SK-N-MC (cell line): Measurements from ENCODE around the gene ZNF224.
"Not testable (repeated sequence)": the region's sequence is repeated elsewhere in the genome, so short reads cannot be mapped to it uniquely, and the experiment has no call there.

Source experiments
- DNase-seq: peaks from one replicate; pipeline ENCODE4 v3.0.0-alpha.2; 2011; ENCODE audit warnings: low read depth, low spot score
- H3K27ac ChIP-seq: fragments of 200-600 bp; sonication (generic); 2 replicates; pipeline ENCODE4 v1.5.1; 2016; ENCODE audit warnings: mixed run types
- H3K36me3 ChIP-seq: fragments of 200-600 bp; sonication (generic); 2 replicates; pipeline ENCODE4 v1.6.1; 2017; ENCODE audit warnings: antibody characterized with exemption, low read length, mixed read lengths; ENCODE audit not compliant: insufficient read depth
- H3K4me3 ChIP-seq: fragments of 200-600 bp; sonication (generic); 2 replicates; pipeline ENCODE4 v1.5.1; 2016
- H3K9ac ChIP-seq: fragments of 200-600 bp; sonication (generic); 2 replicates; pipeline ENCODE4 v1.8.0; 2017; ENCODE audit warnings: mixed run types, mixed read lengths; ENCODE audit not compliant: insufficient read length
- H3K9me3 ChIP-seq: fragments of 200-600 bp; sonication (generic); 2 replicates; pipeline ENCODE4 v1.6.1; 2017; ENCODE audit warnings: low read depth, mild to moderate bottlenecking, antibody characterized with exemption, low read length, moderate library complexity, mixed read lengths
- EZH2 ChIP-seq: fragments of 200-600 bp; sonication (generic); IDR thresholded peaks from one replicate; pipeline ENCODE4 v1.6.1; 2017; ENCODE audit warnings: antibody characterized with exemption
- FOXP2 ChIP-seq: optimal IDR thresholded peaks from 2 replicates; pipeline ENCODE3; 2011; ENCODE audit warnings: mild to moderate bottlenecking, moderate library complexity; ENCODE audit not compliant: insufficient read depth; ENCODE audit errors: extremely low read length, control extremely low read depth
- POLR2AphosphoS5 ChIP-seq: IDR thresholded peaks from 2 replicates; pipeline ENCODE4 v1.6.1; 2012; ENCODE audit warnings: mild to moderate bottlenecking, low read depth, low read length, borderline replicate concordance

The ZNF224 gene

GRCh38 chr19:44113138-44113783 is 19.1 kb downstream of the ZNF224 start, which contains the start of gene ZNF225:
TSS of gene ZNF225 (plus strand) at chr19:44113399. CDS start at chr19:44115828, 2,429 bp downstream.
- H3K27ac ChIP-seq = peak within 1 kb of the TSS; percentile 43; the same call in 1 of the 2 replicates
- peaks cover 7% of the 10 kb centered on the region for H3K9me3 ChIP-seq
- H3K9ac ChIP-seq = peak within 1 kb of the TSS; percentile 80
- DNase-seq = peak; percentile 90
- peak within 1 kb of the TSS; percentile 84 for H3K4me3 ChIP-seq
- TF ChIP-seq POLR2AphosphoS5 (peak; percentile 78), EZH2 (no peak), FOXP2 (peak; percentile 11)
- H3K36me3 ChIP-seq = peaks cover 15% of the 10 kb centered on the region

DNA sequence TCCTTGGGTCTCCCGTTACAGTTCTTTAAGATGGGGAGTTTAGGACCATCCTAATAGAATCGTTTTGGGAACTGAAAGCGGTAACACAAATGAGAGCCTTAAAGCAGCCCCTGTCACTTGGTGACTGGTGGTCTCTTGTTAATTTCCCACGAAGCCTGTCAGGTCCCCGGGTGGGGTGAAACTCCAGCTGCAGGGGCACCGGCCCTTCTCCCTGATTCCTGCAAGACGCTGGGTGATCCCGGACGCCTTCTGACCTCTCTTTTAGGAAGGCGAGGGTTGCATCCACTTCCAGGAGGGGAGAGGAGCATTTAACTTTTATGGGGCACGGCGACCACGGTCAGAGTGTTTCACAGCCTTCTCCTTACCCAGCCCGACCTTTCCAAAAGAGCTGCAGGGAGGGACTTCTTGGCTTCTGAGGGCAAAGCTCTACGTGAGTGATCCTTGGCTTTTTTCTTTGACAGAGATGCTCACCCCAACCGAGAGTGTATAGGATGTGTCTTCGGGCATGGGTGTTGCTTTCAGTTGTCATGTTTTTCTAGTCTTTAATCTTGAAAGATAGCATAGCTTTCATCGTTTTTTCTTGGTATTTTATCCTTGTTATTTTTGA is 19.7 kb downstream of the ZNF224 start:
- Histone ChIP-seq H3K4me3 (peak overlapping the region; percentile 84), H3K27ac (no peak overlapping the region), H3K36me3 (peaks cover 16% of the 10 kb centered on the region), H3K9ac (peak overlapping the region; percentile 80), H3K9me3 (peaks cover 7% of the 10 kb centered on the region)
- no peak for TF ChIP-seq EZH2
- no peak for TF ChIP-seq POLR2AphosphoS5
- no peak for TF ChIP-seq FOXP2
- DNase-seq = no peak

GRCh38 chr19:44121162-44121561 is 27.0 kb downstream of the ZNF224 start:
- H3K4me3 ChIP-seq, H3K27ac ChIP-seq, DNase-seq, H3K9ac ChIP-seq, H3K9me3 ChIP-seq: not testable (repeated sequence)
- H3K36me3 ChIP-seq = peaks cover 47% of the 10 kb centered on the region

GRCh38 chr19:44131955-44132354 is 37.8 kb downstream of the ZNF224 start:
- Histone ChIP-seq H3K27ac (no peak overlapping the region), H3K9me3 (peaks cover 3% of the 10 kb centered on the region; the same call in 1 of the 2 replicates), H3K9ac (no peak overlapping the region), H3K36me3 (peaks cover 46% of the 10 kb centered on the region), H3K4me3 (no peak overlapping the region)
- TF ChIP-seq EZH2 (no peak), POLR2AphosphoS5 (no peak), FOXP2 (no peak)
- DNase-seq = no peak

DNA sequence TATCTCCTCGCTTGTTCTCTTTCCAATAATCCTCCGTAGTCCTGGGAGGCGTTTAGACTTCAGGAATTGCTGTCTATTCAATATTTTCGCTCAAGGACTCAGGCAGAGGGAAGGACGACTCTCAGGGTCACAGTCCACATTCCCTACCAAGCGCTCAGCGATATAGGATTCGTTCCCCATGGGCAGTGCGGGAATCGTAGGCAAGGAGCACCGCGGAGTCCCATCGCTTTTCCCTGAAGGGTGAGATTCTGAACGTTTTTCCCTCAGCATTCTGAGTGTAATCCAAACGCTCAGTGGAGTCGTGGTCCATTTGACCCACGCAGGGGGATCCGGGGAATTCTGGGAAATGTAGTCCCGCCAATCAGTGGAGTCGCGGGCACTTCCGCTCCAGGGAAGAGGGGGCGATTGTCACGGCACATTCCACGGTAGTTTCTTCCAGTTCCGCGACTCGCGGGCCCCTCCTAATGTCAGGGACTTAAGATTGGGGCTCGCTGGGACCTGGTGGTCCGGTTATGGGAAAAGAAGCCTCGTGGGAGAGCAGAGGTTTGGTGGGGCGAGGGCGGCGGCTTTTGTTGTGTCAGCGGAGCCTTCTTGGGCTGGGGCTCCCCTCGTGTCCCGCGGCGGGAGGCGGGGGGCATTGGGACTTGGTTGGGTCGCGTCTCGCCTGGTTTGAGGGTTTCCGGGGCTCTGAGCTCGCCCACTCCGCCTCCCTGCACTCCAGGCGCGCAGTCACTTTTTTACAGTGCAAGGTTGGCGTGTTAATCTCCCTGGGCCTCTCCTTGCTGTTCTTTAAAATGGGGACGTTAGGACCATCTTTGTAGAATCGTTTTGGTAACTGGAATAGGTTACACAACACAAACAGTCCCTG is 47.3 kb downstream of the ZNF224 start, which contains the start of gene ZNF234:
TSS of gene ZNF234 (plus strand) at position 364 of the 868 bp plus-strand sequence. CDS start 3,079 bp downstream, outside the sequence.
- H3K9ac ChIP-seq = peak within 1 kb of the TSS; percentile 82
- H3K9me3 ChIP-seq = no peaks in the 10 kb centered on the region
- H3K27ac ChIP-seq = peak within 1 kb of the TSS; percentile 52; the same call in 1 of the 2 replicates
- TF ChIP-seq EZH2 (no peak), POLR2AphosphoS5 (peak; percentile 83)
- peak within 1 kb of the TSS; percentile 95 for H3K4me3 ChIP-seq
- peak; percentile 2 for DNase-seq
- H3K36me3 ChIP-seq = peaks cover 27% of the 10 kb centered on the region

DNA sequence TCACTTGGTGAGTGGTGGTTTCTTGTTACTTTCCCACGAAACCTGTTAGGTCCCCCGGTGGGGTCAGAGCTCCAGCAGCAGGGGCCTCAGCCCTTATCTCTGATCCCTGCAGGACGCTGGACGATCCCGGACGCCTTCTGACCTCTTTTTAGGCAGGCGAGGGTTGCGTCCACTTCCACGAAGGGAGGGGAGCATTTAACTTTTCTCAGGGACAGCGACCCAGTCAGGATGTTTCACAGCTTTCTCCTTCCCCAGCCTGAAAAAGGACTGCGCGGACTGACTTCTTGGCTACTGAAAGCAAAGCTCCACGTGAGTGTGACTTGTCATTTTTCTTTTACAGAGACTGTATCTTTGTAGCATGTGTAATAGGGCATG is 47.9 kb downstream of the ZNF224 start:
- H3K9me3 ChIP-seq = no peaks in the 10 kb centered on the region
- H3K27ac ChIP-seq = no peak overlapping the region
- peak overlapping the region; percentile 82 for H3K9ac ChIP-seq
- DNase-seq = no peak
- TF ChIP-seq POLR2AphosphoS5 = no peak
- no peak for TF ChIP-seq FOXP2
- TF ChIP-seq EZH2 = no peak
- H3K4me3 ChIP-seq = peak overlapping the region; percentile 95
- H3K36me3 ChIP-seq = peaks cover 31% of the 10 kb centered on the region

DNA sequence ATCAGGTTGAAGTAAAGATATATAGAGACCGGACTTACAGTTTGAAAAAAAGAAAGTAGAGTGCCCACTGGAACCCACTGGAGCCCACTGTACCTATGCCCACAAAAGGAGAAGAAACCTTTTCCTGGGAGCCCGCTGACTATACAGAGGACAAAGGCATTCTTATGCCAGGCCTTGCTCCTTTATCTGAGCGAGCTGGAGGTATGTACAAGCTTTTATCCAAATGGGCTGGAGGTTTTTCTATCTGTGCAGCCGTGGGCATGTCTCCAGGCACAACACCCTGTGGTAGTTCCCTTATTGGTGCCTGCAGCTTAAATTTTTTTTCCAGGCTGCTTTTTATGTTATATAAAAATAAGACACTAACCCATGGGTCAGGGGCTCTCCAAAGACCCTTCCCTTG is 55.6 kb downstream of the ZNF224 start:
- TF ChIP-seq FOXP2 (no peak), EZH2 (no peak), POLR2AphosphoS5 (no peak)
- Histone ChIP-seq H3K9ac (no peak overlapping the region), H3K9me3 (no peaks in the 10 kb centered on the region), H3K27ac (no peak overlapping the region), H3K4me3 (no peak overlapping the region), H3K36me3 (peaks cover 89% of the 10 kb centered on the region)
- DNase-seq = no peak

DNA sequence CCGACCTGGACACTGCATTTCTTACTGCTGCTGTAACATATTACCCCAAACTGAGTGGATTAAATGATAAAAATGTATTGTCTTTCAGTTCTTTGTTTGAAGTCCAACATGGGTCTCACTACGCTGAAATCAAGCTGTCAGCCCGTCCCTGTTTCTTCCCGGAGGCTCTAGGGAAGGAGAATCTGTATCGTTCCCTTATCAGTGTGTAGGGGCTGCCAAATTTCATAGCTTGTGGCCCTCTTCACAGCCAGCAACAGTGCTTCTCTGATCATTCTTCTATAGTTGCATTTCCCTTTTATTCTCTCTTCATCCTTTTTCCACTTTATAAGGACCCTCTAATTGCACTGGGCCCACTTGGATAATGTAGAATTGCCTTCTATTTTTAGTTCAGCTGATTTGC is 57.3 kb downstream of the ZNF224 start:
- H3K27ac ChIP-seq = no peak overlapping the region
- TF ChIP-seq EZH2 = no peak
- TF ChIP-seq FOXP2 = no peak
- no peak for TF ChIP-seq POLR2AphosphoS5
- no peak for DNase-seq
- peaks cover 81% of the 10 kb centered on the region for H3K36me3 ChIP-seq
- peaks cover 8% of the 10 kb centered on the region for H3K9me3 ChIP-seq
- H3K4me3 ChIP-seq = no peak overlapping the region
- no peak overlapping the region for H3K9ac ChIP-seq
